ENCODE measurements around the gene FAM83G.

DNA sequence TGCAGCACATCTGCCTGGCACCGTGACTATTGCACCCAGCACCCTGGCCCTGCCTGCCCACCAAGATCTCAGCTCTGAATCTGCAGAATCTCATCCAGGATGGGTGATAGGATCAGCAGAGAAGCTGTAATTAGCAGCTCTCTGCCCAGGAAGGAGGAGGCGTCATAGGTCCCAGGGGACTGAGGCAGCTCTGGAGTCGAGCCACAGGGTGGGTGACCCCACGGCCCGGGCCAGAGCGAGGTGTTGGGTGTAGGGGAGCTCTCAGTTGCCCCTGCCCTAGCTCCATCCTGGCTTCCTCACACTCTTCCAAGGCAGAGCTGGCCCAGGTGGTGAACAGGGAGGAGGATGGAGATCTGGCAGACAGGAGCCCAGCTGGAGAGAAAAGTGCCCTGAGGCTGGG lies 18.2 kb upstream of the FAM83G start:
- TF ChIP-seq, protein P1, sequence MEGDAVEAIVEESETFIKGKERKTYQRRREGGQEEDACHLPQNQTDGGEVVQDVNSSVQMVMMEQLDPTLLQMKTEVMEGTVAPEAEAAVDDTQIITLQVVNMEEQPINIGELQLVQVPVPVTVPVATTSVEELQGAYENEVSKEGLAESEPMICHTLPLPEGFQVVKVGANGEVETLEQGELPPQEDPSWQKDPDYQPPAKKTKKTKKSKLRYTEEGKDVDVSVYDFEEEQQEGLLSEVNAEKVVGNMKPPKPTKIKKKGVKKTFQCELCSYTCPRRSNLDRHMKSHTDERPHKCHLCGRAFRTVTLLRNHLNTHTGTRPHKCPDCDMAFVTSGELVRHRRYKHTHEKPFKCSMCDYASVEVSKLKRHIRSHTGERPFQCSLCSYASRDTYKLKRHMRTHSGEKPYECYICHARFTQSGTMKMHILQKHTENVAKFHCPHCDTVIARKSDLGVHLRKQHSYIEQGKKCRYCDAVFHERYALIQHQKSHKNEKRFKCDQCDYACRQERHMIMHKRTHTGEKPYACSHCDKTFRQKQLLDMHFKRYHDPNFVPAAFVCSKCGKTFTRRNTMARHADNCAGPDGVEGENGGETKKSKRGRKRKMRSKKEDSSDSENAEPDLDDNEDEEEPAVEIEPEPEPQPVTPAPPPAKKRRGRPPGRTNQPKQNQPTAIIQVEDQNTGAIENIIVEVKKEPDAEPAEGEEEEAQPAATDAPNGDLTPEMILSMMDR (IDR thresholded peaks at IDR 0.05), result no peak
- TF ChIP-seq POLR2A (IDR thresholded peaks at IDR 0.05), result no peak
